Tibial artery (tissue), 4 donors: ENCODE data around the gene PCSK5.

Experiments
- DNase-seq, 2 donors: peaks; one replicate each; pipeline ENCODE4 v3.0.0-alpha.2; 2019
- H3K27ac ChIP-seq, 2 donors: fragments of 200-600 bp; sonication (generic) in 1 of 2; 1 replicate in 1 of 2; 2 replicates in 1 of 2; pipeline ENCODE4 v1.5.1; 2018 to 2019; ENCODE audit warnings: mild to moderate bottlenecking in 1 of 2
- H3K27me3 ChIP-seq, 2 donors: fragments of 200-600 bp; sonication (generic) in 1 of 2; one replicate each; pipeline versions ENCODE4 v1.5.1 to v1.6.0; 2016 to 2019
- H3K36me3 ChIP-seq, 3 donors: fragments of 200-600 bp; sonication (generic) in 2 of 3; one replicate each; pipeline ENCODE4 v1.5.1; 2016 to 2019; ENCODE audit warnings: mild to moderate bottlenecking in 2 of 3
- H3K4me1 ChIP-seq, 4 donors: fragments of 200-600 bp; sonication (generic) in 2 of 4; 1 replicate in 3 of 4; 2 replicates in 1 of 4; pipeline ENCODE4 v1.5.1; 2016 to 2019
- H3K4me3 ChIP-seq, 2 donors: fragments of 200-600 bp; sonication (generic) in 1 of 2; 1 replicate in 1 of 2; 2 replicates in 1 of 2; pipeline ENCODE4 v1.5.1; 2018 to 2019; ENCODE audit warnings: mild to moderate bottlenecking in 2 of 2
- H3K9me3 ChIP-seq, 3 donors: fragments of 200-600 bp; sonication (generic) in 1 of 3; one replicate each; pipeline ENCODE4 v1.5.1; 2016 to 2019
- intact Hi-C: fragments of 100-400 bp; cut with DNase I; formaldehyde crosslinking; loops from one replicate; pipeline ENCODE4 v1.15.0; 2023; ENCODE audit warnings: low total_unique reads
- TF ChIP-seq, protein P1 (sequence below), 2 experiments: fragments of 200-600 bp in 1 of 2; fragments of 450-650 bp in 1 of 2; IDR thresholded peaks; one replicate each; pipeline ENCODE4 v1.5.1; 2017 to 2019; ENCODE audit warnings: antibody characterized with exemption in 2 of 2, mild to moderate bottlenecking in 1 of 2, moderate library complexity in 1 of 2

The PCSK5 gene

DNA sequence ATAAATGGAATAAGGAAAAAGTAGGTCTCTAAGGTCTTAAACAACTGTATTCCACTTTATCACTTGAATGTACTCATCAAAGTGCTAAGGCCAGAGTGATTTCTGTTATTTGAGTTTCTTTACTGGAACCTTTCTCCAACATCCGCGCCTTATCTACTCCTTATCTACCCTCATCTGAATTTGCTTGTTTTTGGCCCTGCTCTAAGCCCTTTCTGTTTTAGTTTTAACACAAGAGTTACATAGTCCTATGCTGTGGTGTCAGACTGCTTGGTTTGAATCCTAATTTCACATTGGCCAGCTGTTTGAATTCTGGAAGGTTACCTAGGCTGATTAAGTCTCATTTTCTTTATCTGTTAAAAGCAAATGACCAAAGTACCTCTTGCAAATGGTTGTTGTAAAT is 128.3 kb downstream of the PCSK5 start:
- no peak overlapping the region for H3K4me3 ChIP-seq
- H3K27me3 ChIP-seq = no peaks in the 10 kb centered on the region
- no peak for DNase-seq
- peaks cover 0 to 4% (median 0%) of the 10 kb centered on the region in 4 donors for H3K4me1 ChIP-seq
- H3K27ac ChIP-seq = no peak overlapping the region
- H3K9me3 ChIP-seq = no peaks in the 10 kb centered on the region
- TF ChIP-seq, protein P1, sequence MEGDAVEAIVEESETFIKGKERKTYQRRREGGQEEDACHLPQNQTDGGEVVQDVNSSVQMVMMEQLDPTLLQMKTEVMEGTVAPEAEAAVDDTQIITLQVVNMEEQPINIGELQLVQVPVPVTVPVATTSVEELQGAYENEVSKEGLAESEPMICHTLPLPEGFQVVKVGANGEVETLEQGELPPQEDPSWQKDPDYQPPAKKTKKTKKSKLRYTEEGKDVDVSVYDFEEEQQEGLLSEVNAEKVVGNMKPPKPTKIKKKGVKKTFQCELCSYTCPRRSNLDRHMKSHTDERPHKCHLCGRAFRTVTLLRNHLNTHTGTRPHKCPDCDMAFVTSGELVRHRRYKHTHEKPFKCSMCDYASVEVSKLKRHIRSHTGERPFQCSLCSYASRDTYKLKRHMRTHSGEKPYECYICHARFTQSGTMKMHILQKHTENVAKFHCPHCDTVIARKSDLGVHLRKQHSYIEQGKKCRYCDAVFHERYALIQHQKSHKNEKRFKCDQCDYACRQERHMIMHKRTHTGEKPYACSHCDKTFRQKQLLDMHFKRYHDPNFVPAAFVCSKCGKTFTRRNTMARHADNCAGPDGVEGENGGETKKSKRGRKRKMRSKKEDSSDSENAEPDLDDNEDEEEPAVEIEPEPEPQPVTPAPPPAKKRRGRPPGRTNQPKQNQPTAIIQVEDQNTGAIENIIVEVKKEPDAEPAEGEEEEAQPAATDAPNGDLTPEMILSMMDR (IDR thresholded peaks at IDR 0.05) = no peak
- no peaks in the 10 kb centered on the region for H3K36me3 ChIP-seq
- intact Hi-C loops = no loop called here

DNA sequence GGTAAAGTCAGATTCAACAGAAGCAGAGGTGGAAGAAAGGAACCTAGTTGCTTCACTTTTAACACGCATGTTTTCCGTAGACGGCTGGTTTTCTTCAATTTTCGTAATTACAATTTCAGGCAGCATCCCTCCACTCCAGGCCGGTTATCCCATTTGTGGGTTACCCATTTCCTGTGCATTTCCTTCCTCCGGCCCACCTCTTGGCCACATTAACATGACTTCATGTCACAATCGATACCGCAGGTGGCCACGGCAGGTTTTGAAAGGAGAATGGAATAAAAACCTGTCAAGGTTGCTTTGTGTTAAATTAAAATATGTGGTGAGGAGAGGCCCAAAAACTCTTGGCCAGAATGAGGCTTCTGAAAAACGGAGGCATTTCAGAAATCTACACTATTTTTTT is 130.2 kb downstream of the PCSK5 start:
- H3K9me3 ChIP-seq = no peaks in the 10 kb centered on the region
- H3K4me1 ChIP-seq = no peaks in the 10 kb centered on the region
- no peaks in the 10 kb centered on the region for H3K27me3 ChIP-seq
- H3K4me3 ChIP-seq = no peak overlapping the region
- TF ChIP-seq, protein P1 (IDR thresholded peaks at IDR 0.05) = no peak
- DNase-seq = no peak
- no peak overlapping the region for H3K27ac ChIP-seq
- intact Hi-C loops = no loop called here
- peaks cover 0 to 18% (median 6%) of the 10 kb centered on the region in 3 donors for H3K36me3 ChIP-seq

DNA sequence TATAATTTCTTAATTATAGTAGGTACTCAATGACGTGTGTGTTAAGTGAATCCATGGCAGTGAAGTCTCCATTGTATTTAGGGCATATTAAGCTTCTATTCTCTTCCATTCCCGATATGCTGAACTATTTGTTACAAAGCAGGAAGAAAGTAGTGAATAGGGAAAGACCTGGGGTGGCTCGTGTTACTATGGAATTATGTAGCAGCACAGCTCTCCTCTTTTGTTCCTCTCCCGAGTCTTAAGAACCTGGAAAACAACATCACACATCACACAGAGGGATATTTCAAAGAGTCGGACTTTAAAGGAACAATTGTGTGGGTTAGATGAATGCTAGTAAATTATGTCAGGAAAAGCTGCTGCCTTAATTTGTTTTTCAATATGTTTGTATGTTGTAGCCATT is 131.8 kb downstream of the PCSK5 start:
- Histone ChIP-seq H3K4me3 (no peak overlapping the region), H3K27me3 (no peaks in the 10 kb centered on the region), H3K9me3 (no peaks in the 10 kb centered on the region), H3K27ac (no peak overlapping the region), H3K4me1 (no peaks in the 10 kb centered on the region), H3K36me3 (peaks cover 10 to 32% (median 13%) of the 10 kb centered on the region in 3 donors)
- TF ChIP-seq, protein P1 (IDR thresholded peaks at IDR 0.05) = no peak
- no peak for DNase-seq
- intact Hi-C loops = no loop called here

DNA sequence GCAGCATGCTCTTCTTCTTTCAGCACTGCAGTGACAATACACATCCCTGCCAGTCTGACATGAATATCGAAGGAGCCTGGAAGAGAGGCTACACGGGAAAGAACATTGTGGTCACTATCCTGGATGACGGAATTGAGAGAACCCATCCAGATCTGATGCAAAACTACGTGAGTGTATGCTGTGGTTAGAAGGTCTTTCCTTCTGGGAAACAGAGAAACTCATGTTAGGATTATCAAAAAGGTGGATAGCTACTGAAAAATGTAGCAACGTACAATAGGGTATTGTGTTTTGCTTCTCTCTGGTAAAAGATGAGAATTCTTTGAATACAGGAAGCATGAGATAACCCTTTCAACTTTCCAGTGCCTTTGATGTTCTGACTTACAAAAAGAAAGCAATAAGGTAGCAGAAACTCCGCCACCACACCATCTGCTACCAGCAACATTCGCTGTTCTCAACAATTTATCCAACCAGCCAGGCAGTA is 133.3 kb downstream of the PCSK5 start:
- no peak for DNase-seq
- no peak overlapping the region for H3K4me3 ChIP-seq
- no peaks in the 10 kb centered on the region for H3K9me3 ChIP-seq
- H3K36me3 ChIP-seq = peaks cover 11 to 35% (median 13%) of the 10 kb centered on the region in 3 donors
- H3K4me1 ChIP-seq = no peaks in the 10 kb centered on the region
- intact Hi-C loops = no loop called here
- H3K27ac ChIP-seq = no peak overlapping the region
- H3K27me3 ChIP-seq = no peaks in the 10 kb centered on the region
- TF ChIP-seq, protein P1 (IDR thresholded peaks at IDR 0.05) = no peak

DNA sequence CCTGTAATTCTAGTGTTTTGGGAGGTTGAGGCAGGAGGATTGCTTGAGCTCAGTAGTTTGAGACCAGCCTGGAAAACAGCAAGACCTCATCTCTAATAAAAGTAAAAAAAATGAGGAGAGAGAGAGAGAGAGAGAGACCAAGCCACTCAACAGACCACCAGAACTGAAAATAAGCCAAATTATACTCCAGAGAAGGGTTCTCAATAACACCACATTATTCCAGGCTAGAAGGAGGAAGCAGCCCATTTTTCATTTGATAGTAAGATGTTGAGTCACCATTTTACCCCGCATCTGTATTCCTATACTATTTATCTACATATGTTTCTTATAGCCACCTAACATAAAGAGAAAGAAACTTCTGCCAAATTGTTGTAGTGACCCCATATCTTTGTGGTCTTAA is 134.8 kb downstream of the PCSK5 start:
- Histone ChIP-seq H3K4me1 (no peaks in the 10 kb centered on the region), H3K27ac (no peak overlapping the region), H3K27me3 (no peaks in the 10 kb centered on the region), H3K36me3 (peaks cover 12 to 35% (median 13%) of the 10 kb centered on the region in 3 donors), H3K4me3 (no peak overlapping the region), H3K9me3 (no peaks in the 10 kb centered on the region)
- TF ChIP-seq, protein P1 (IDR thresholded peaks at IDR 0.05) = no peak
- intact Hi-C loops = no loop called here
- DNase-seq = no peak

DNA sequence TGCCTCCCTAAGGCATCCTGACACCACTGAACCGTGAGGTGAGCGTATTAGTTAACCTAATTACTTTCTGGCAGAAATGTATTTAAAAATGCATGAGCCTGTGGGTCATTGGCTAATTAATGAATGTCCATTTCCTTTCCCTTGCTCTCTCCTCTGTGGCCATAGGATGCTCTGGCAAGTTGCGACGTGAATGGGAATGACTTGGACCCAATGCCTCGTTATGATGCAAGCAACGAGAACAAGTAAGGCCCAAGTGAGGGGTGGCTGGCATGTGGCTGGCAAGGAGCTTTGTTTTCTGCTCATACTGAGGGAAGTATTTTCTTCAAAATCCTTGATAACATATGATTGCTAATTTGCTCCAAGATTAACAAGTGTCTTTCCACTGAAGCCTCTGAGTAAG is 136.3 kb downstream of the PCSK5 start:
- intact Hi-C loops = no loop called here
- TF ChIP-seq, protein P1 (IDR thresholded peaks at IDR 0.05) = no peak

More for the DNA sequence above, 136.3 kb downstream of the PCSK5 start:
- H3K36me3 ChIP-seq = peaks cover 13 to 35% (median 18%) of the 10 kb centered on the region in 3 donors
- no peaks in the 10 kb centered on the region for H3K27me3 ChIP-seq
- no peak overlapping the region for H3K27ac ChIP-seq
- no peaks in the 10 kb centered on the region for H3K9me3 ChIP-seq
- DNase-seq = no peak
- H3K4me1 ChIP-seq = no peaks in the 10 kb centered on the region
- no peak overlapping the region for H3K4me3 ChIP-seq
